ENCODE results near the gene ZFYVE27. TPM values are rescaled to one million over a fixed set of nuclear protein-coding genes. Genes with fewer than 3 reads are reported as not detected.

The ZFYVE27 gene
- total RNA-seq, 2 experiments from 2014 or later = 24.0 to 33.0 TPM

DNA sequence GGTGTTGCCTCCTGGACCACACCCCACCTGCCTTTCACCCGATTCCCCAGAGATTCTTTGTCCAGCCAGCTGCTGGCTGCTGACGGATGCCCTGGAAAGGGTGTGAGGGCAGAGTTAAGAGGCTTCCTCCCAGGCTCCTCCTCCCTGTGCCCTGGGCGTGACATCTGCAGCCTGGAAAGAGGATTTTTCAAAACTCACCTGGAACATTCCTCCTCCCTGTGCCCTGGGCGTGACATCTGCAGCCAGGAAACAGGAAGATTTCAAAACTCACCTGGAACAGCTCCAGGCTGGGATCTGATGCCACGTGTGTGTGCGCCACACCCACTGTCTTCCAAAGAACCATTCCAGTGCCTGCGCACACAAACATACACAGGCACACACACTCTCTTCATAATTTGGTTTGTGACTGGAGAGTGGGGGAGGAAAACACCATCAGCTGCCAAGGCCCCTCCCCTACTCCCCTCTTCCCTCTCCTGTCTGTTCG is 18.2 kb upstream of the ZFYVE27 start:
- Histone ChIP-seq H3K9me3 (ENCODE audit: low read length) (no peaks in the 10 kb centered on the region), H4K20me1 (ENCODE audit: insufficient read depth, low read length) (no peaks in the 10 kb centered on the region), H3K36me3 (ENCODE audit: insufficient read depth, low read length) (no peaks in the 10 kb centered on the region), H3K4me2 (ENCODE audit: low read length) (no peak overlapping the region), H3K27ac (ENCODE audit: low read depth, low read length, poor library complexity, severe bottlenecking) (no peak overlapping the region), H3K4me3 (ENCODE audit: low read depth, low read length, poor library complexity, severe bottlenecking) (no peak overlapping the region), H3K4me1 (ENCODE audit: insufficient read depth, low read length, poor library complexity, severe bottlenecking) (no peaks in the 10 kb centered on the region), H3K79me2 (ENCODE audit: insufficient read depth, low read depth, low read length) (no peaks in the 10 kb centered on the region), H3K9me2 (ENCODE audit: insufficient read depth, low read length) (no peaks in the 10 kb centered on the region), H2AFZ (ENCODE audit: low read length) (no peak overlapping the region)
- DNase-seq (ENCODE audit: low spot score) = no peak
- no peak for TF ChIP-seq EZH2phosphoT487 (IDR thresholded peaks at IDR 0.05; ENCODE audit: borderline replicate concordance, low read depth, low read length)
- TF ChIP-seq, protein P1, sequence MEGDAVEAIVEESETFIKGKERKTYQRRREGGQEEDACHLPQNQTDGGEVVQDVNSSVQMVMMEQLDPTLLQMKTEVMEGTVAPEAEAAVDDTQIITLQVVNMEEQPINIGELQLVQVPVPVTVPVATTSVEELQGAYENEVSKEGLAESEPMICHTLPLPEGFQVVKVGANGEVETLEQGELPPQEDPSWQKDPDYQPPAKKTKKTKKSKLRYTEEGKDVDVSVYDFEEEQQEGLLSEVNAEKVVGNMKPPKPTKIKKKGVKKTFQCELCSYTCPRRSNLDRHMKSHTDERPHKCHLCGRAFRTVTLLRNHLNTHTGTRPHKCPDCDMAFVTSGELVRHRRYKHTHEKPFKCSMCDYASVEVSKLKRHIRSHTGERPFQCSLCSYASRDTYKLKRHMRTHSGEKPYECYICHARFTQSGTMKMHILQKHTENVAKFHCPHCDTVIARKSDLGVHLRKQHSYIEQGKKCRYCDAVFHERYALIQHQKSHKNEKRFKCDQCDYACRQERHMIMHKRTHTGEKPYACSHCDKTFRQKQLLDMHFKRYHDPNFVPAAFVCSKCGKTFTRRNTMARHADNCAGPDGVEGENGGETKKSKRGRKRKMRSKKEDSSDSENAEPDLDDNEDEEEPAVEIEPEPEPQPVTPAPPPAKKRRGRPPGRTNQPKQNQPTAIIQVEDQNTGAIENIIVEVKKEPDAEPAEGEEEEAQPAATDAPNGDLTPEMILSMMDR (conservative IDR thresholded peaks at IDR 0.05; ENCODE audit: low read length) = no peak
- BruUV-seq (replicated peaks) = no TSS peak
- intact Hi-C loops (cut with micrococcal nuclease; ENCODE audit: unreplicated experiment) = no loop called here
- ChIA-PET CTCF (ENCODE audit: unreplicated experiment) (no interaction called here), POLR2A (no interaction called here)

DNA sequence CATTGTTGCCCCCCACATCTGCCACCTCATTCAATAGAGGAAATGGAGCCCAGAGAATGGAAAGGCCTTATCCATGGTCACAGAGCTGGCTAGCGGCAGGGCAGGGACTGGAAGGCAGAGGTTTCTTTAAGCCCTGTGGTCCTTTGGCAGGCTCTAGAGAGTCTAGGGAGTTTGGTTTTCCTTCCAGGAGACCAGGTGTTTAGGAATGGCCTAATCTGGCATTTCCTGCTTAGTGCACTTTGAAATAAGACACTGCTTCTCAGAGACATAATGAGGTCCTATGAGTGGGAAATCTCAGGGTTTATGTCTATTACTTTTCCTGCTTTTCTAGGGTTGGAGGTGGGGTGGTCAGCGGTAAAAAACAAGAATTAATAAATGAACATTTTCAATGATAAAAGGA is 17.3 kb upstream of the ZFYVE27 start:
- H4K20me1 ChIP-seq (ENCODE audit: insufficient read depth, low read length) = no peaks in the 10 kb centered on the region
- no peak overlapping the region for H3K4me2 ChIP-seq (ENCODE audit: low read length)
- BruUV-seq (replicated peaks) = no TSS peak

More for the DNA sequence above, 17.3 kb upstream of the ZFYVE27 start:
- ChIA-PET POLR2A (no interaction called here), CTCF (ENCODE audit: unreplicated experiment) (no interaction called here)
- H3K4me3 ChIP-seq (ENCODE audit: low read depth, low read length, poor library complexity, severe bottlenecking) = no peak overlapping the region
- H3K27ac ChIP-seq (ENCODE audit: low read depth, low read length, poor library complexity, severe bottlenecking) = no peak overlapping the region
- H3K36me3 ChIP-seq (ENCODE audit: insufficient read depth, low read length) = no peaks in the 10 kb centered on the region
- DNase-seq (ENCODE audit: low spot score) = no peak
- H3K9me3 ChIP-seq (ENCODE audit: low read length) = no peaks in the 10 kb centered on the region
- H3K4me1 ChIP-seq (ENCODE audit: insufficient read depth, low read length, poor library complexity, severe bottlenecking) = no peaks in the 10 kb centered on the region
- H3K9me2 ChIP-seq (ENCODE audit: insufficient read depth, low read length) = no peaks in the 10 kb centered on the region
- intact Hi-C loops (cut with micrococcal nuclease; ENCODE audit: unreplicated experiment) = no loop called here
- no peaks in the 10 kb centered on the region for H3K79me2 ChIP-seq (ENCODE audit: insufficient read depth, low read depth, low read length)
- no peak overlapping the region for H2AFZ ChIP-seq (ENCODE audit: low read length)
- TF ChIP-seq, protein P1 (conservative IDR thresholded peaks at IDR 0.05; ENCODE audit: low read length) = no peak
- TF ChIP-seq EZH2phosphoT487 (IDR thresholded peaks at IDR 0.05; ENCODE audit: borderline replicate concordance, low read depth, low read length) = no peak

All from OCI-LY7 (cell line).